HG03039 (cell line): ENCODE data around the gene KCNA3.
"Not testable (repeated sequence)": the region's sequence is repeated elsewhere in the genome, so short reads cannot be mapped to it uniquely, and the experiment has no call there.

Source experiments
- ATAC-seq: cut with Tn5 transposase; IDR thresholded peaks from one replicate; pipeline ENCODE4 v1.9.1; 2021; ENCODE audit warnings: mild to moderate bottlenecking, moderate library complexity; ENCODE audit not compliant: unreplicated experiment

KCNA3 gene

GRCh38 chr1:110680036-110680735, 5.4 kb upstream of the KCNA3 start:
- no peak for ATAC-seq

- ATAC-seq: no peak
Measured at GRCh38 chr1:110677526-110677925, 2.8 kb upstream of the KCNA3 start.

GRCh38 chr1:110676970-110677369, 2.2 kb upstream of the KCNA3 start:
- ATAC-seq: no peak

GRCh38 chr1:110675060-110675791, 486 bp upstream of the KCNA3 start:
- no peak for ATAC-seq

GRCh38 chr1:110673805-110674336, 869 bp downstream of the KCNA3 start:
- ATAC-seq: no peak

- no peak for ATAC-seq
Measured at GRCh38 chr1:110673197-110673701, 1.5 kb downstream of the KCNA3 start.

- ATAC-seq: no peak
Measured at GRCh38 chr1:110672753-110673108, 2.0 kb downstream of the KCNA3 start.

GRCh38 chr1:110672001-110672752, 2.6 kb downstream of the KCNA3 start:
- ATAC-seq: no peak

- no peak for ATAC-seq
Measured at GRCh38 chr1:110671361-110671760, 3.4 kb downstream of the KCNA3 start.

- no peak for ATAC-seq
Measured at GRCh38 chr1:110668549-110668948, 6.2 kb downstream of the KCNA3 start.

- ATAC-seq: no peak
Measured at GRCh38 chr1:110667776-110668175, 7.0 kb downstream of the KCNA3 start.

GRCh38 chr1:110663241-110663640, 11.5 kb downstream of the KCNA3 start:
- ATAC-seq: no peak

GRCh38 chr1:110659559-110659958, 15.2 kb downstream of the KCNA3 start:
- ATAC-seq: not testable (repeated sequence)

GRCh38 chr1:110657351-110657750, 17.4 kb downstream of the KCNA3 start:
- no peak for ATAC-seq

- no peak for ATAC-seq
Measured at GRCh38 chr1:110650609-110651008, 24.1 kb downstream of the KCNA3 start.

- ATAC-seq: no peak
Measured at GRCh38 chr1:110648417-110648816, 26.3 kb downstream of the KCNA3 start.

GRCh38 chr1:110647254-110647891, 27.4 kb downstream of the KCNA3 start:
- ATAC-seq: no peak

- no peak for ATAC-seq
Measured at GRCh38 chr1:110645821-110646735, 28.7 kb downstream of the KCNA3 start.

GRCh38 chr1:110645211-110645610, 29.5 kb downstream of the KCNA3 start:
- ATAC-seq: no peak
